Erythroblast (primary cell): ENCODE measurements around the gene H19.

Source experiments
- GATA1 ChIP-seq: IDR thresholded peaks from 2 replicates; pipeline ENCODE4 v1.6.1; 2011; ENCODE audit warnings: low read depth, mild to moderate bottlenecking, control low read depth, low read length, moderate library complexity
- POLR2A ChIP-seq: IDR thresholded peaks from 2 replicates; pipeline ENCODE4 v1.6.1; 2011; ENCODE audit warnings: mild to moderate bottlenecking, low read length

DNA sequence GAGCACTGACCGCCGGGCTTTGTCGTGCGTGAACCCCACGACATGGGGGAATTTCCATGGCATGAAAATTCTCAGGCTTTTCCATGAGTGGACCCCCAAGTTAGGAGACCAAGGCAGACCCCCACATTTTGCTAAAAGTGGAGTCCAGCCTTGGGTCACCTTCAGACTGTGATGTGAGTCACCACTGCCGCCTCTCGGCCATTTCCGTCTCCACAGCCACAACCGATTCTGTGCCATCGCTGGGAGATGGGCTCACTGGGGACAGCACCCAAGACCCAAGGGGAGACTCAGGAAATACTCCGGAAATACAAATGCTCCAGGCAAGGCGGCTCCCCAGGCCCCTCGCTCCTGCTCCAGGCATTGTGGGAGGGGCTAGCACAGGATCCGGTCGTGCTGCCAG lies 1.2 kb upstream of the H19 start:
- no peak for TF ChIP-seq POLR2A
- no peak for TF ChIP-seq GATA1
